ENCODE data around the gene TMEM161B.

Gene TMEM161B

GRCh38 chr5:88268385-88269184 lies at the start of gene TMEM161B:
TMEM161B (minus strand) TSS chr5:88268845; CDS start chr5:88268723, 122 bp downstream.
- Histone ChIP-seq H3K4me1 (ENCODE audit: control insufficient read depth, insufficient read depth, low read length) (peaks cover 7% of the 10 kb centered on the region), H3K9ac (ENCODE audit: low read length) (peak within 1 kb of the TSS; percentile 90), H3K36me3 (ENCODE audit: control insufficient read depth, insufficient read depth, low read length) (peaks cover 3% of the 10 kb centered on the region), H3K27me3 (ENCODE audit: control insufficient read depth, insufficient read depth, low read length) (no peaks in the 10 kb centered on the region), H3K4me3 (ENCODE audit: low read length) (peak within 1 kb of the TSS; percentile 100), H3K27ac (ENCODE audit: low read depth, low read length) (peak within 1 kb of the TSS; percentile 79)

DNA sequence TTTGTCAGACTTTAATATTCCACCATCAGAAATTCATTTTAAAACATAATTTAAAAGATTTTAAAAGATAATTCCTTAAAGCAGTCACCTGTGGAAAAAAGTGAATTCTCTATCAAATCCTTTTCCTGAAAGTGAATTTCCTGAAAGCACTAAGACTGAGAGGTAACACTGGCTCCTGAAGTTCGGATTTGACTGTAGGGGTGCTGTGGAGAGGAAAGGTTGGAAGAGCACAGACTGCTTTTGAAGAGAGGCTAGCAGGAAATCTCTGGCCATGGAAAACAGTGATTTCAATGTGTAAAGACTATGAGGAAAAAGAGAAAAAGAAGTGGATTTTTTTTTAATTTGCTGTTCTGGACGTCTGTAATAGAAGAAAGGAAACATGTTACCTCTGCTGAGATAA lies 35.7 kb upstream of the TMEM161B start:
- no peak overlapping the region for H3K9ac ChIP-seq (ENCODE audit: low read length)
- no peaks in the 10 kb centered on the region for H3K4me1 ChIP-seq (ENCODE audit: control insufficient read depth, insufficient read depth, low read length)
- no peaks in the 10 kb centered on the region for H3K27me3 ChIP-seq (ENCODE audit: control insufficient read depth, insufficient read depth, low read length)
- H3K36me3 ChIP-seq (ENCODE audit: control insufficient read depth, insufficient read depth, low read length), result no peaks in the 10 kb centered on the region
- H3K27ac ChIP-seq (ENCODE audit: low read depth, low read length), result no peak overlapping the region
- no peak overlapping the region for H3K4me3 ChIP-seq (ENCODE audit: low read length)

DNA sequence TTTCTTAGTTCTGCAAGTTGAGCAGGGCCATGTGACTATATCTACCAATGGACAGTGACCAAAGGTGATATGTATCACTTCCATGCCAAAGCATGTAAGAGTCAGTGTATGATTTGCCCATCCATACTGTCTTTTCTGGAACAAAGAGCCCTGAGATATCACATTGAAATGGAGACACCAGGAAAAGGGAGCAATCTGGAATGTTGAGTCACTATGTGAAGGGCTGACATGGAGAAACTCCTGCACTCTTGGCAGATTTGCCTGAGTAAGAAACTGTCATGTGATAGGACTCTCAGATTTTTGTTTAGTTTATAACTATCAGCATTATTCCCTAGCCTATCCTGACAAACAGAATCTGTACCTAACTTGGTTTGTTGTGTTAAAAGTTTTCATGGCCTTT lies 29.8 kb upstream of the TMEM161B start:
- no peak overlapping the region for H3K27ac ChIP-seq (ENCODE audit: low read depth, low read length)
- no peak overlapping the region for H3K4me3 ChIP-seq (ENCODE audit: low read length)
- no peaks in the 10 kb centered on the region for H3K4me1 ChIP-seq (ENCODE audit: control insufficient read depth, insufficient read depth, low read length)
- H3K9ac ChIP-seq (ENCODE audit: low read length), result no peak overlapping the region
- H3K27me3 ChIP-seq (ENCODE audit: control insufficient read depth, insufficient read depth, low read length), result no peaks in the 10 kb centered on the region
- no peaks in the 10 kb centered on the region for H3K36me3 ChIP-seq (ENCODE audit: control insufficient read depth, insufficient read depth, low read length)

GRCh38 chr5:88290801-88291200 lies 22.2 kb upstream of the TMEM161B start:
- no peaks in the 10 kb centered on the region for H3K27me3 ChIP-seq (ENCODE audit: control insufficient read depth, insufficient read depth, low read length)
- H3K4me1 ChIP-seq (ENCODE audit: control insufficient read depth, insufficient read depth, low read length), result no peaks in the 10 kb centered on the region
- no peak overlapping the region for H3K27ac ChIP-seq (ENCODE audit: low read depth, low read length)
- H3K4me3 ChIP-seq (ENCODE audit: low read length), result no peak overlapping the region
- H3K36me3 ChIP-seq (ENCODE audit: control insufficient read depth, insufficient read depth, low read length), result no peaks in the 10 kb centered on the region
- H3K9ac ChIP-seq (ENCODE audit: low read length), result no peak overlapping the region

- Histone ChIP-seq H3K36me3 (ENCODE audit: control insufficient read depth, insufficient read depth, low read length) (no peaks in the 10 kb centered on the region), H3K4me1 (ENCODE audit: control insufficient read depth, insufficient read depth, low read length) (no peaks in the 10 kb centered on the region), H3K27me3 (ENCODE audit: control insufficient read depth, insufficient read depth, low read length) (no peaks in the 10 kb centered on the region), H3K27ac (ENCODE audit: low read depth, low read length) (no peak overlapping the region), H3K4me3 (ENCODE audit: low read length) (no peak overlapping the region), H3K9ac (ENCODE audit: low read length) (no peak overlapping the region)
Measured at GRCh38 chr5:88288528-88289197, 20.0 kb upstream of the TMEM161B start.

DNA sequence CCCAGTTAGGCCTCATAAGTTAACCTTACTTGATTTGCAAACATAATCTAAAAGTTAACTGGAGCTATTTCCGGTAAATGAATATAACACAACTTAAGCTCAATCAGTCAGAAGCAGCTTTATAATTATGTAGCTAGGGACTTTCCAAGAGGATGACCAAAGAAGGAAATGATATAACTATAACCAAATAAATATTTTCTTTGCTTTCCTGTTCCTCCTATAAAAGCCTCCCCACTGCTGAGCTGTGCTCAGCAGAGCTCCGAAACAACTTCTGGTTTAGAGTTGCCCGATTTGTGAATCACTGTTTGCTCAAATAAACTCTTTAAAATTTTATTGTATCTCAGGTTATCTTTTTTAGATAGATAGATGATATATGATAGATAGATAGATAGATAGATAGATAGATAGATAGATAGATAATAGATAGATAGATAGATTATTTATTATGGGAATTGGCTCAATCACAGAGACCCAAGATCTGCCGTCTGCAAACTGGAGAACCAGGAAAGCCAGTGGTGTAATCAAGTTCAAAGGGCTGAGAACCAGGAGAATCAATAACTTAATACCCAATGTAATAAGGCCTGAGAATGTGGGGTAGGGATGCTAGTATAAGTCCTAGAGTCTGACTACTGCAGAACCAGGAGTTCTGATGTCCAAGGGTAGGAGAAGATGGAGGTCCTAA lies 19.3 kb upstream of the TMEM161B start:
- Histone ChIP-seq H3K27ac (ENCODE audit: low read depth, low read length) (no peak overlapping the region), H3K27me3 (ENCODE audit: control insufficient read depth, insufficient read depth, low read length) (no peaks in the 10 kb centered on the region), H3K4me3 (ENCODE audit: low read length) (no peak overlapping the region), H3K4me1 (ENCODE audit: control insufficient read depth, insufficient read depth, low read length) (no peaks in the 10 kb centered on the region), H3K36me3 (ENCODE audit: control insufficient read depth, insufficient read depth, low read length) (no peaks in the 10 kb centered on the region), H3K9ac (ENCODE audit: low read length) (no peak overlapping the region)

DNA sequence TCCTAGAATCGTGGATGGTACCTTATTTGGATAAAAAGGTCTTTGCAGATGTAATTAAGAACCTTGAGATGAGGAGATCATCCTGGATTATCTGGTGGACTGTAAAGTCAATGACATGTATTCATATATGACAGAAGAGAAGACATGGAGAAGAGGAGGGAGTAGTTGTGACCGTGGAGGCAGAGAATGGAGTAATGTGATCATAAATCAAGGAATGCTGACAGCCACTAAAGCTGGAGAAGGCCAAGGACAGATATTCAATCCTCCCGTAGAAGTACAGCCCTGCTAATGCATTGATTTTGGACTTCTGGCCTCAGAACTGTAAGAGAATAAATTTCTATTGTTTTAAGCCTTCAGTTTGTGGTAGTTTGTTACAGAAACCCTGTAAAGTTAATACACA lies 18.7 kb upstream of the TMEM161B start:
- no peaks in the 10 kb centered on the region for H3K36me3 ChIP-seq (ENCODE audit: control insufficient read depth, insufficient read depth, low read length)
- H3K27ac ChIP-seq (ENCODE audit: low read depth, low read length), result no peak overlapping the region
- no peaks in the 10 kb centered on the region for H3K27me3 ChIP-seq (ENCODE audit: control insufficient read depth, insufficient read depth, low read length)
- no peak overlapping the region for H3K9ac ChIP-seq (ENCODE audit: low read length)
- H3K4me3 ChIP-seq (ENCODE audit: low read length), result no peak overlapping the region
- H3K4me1 ChIP-seq (ENCODE audit: control insufficient read depth, insufficient read depth, low read length), result no peaks in the 10 kb centered on the region

- no peaks in the 10 kb centered on the region for H3K27me3 ChIP-seq (ENCODE audit: control insufficient read depth, insufficient read depth, low read length)
- no peaks in the 10 kb centered on the region for H3K36me3 ChIP-seq (ENCODE audit: control insufficient read depth, insufficient read depth, low read length)
- no peak overlapping the region for H3K4me3 ChIP-seq (ENCODE audit: low read length)
- H3K4me1 ChIP-seq (ENCODE audit: control insufficient read depth, insufficient read depth, low read length), result no peaks in the 10 kb centered on the region
- H3K27ac ChIP-seq (ENCODE audit: low read depth, low read length), result no peak overlapping the region
- H3K9ac ChIP-seq (ENCODE audit: low read length), result no peak overlapping the region
Measured at GRCh38 chr5:88283690-88284089, 15.0 kb upstream of the TMEM161B start.

- Histone ChIP-seq H3K4me1 (ENCODE audit: control insufficient read depth, insufficient read depth, low read length) (no peaks in the 10 kb centered on the region), H3K36me3 (ENCODE audit: control insufficient read depth, insufficient read depth, low read length) (no peaks in the 10 kb centered on the region), H3K27me3 (ENCODE audit: control insufficient read depth, insufficient read depth, low read length) (no peaks in the 10 kb centered on the region), H3K9ac (ENCODE audit: low read length) (no peak overlapping the region), H3K27ac (ENCODE audit: low read depth, low read length) (no peak overlapping the region), H3K4me3 (ENCODE audit: low read length) (no peak overlapping the region)
Measured at GRCh38 chr5:88281322-88281721, 12.7 kb upstream of the TMEM161B start.

- Histone ChIP-seq H3K9ac (ENCODE audit: low read length) (no peak overlapping the region), H3K4me1 (ENCODE audit: control insufficient read depth, insufficient read depth, low read length) (no peaks in the 10 kb centered on the region), H3K27me3 (ENCODE audit: control insufficient read depth, insufficient read depth, low read length) (no peaks in the 10 kb centered on the region), H3K27ac (ENCODE audit: low read depth, low read length) (no peak overlapping the region), H3K36me3 (ENCODE audit: control insufficient read depth, insufficient read depth, low read length) (no peaks in the 10 kb centered on the region), H3K4me3 (ENCODE audit: low read length) (no peak overlapping the region)
Measured at GRCh38 chr5:88279584-88279983, 10.9 kb upstream of the TMEM161B start.

GRCh38 chr5:88276378-88276777 lies 7.7 kb upstream of the TMEM161B start:
- Histone ChIP-seq H3K27me3 (ENCODE audit: control insufficient read depth, insufficient read depth, low read length) (no peaks in the 10 kb centered on the region), H3K4me3 (ENCODE audit: low read length) (no peak overlapping the region), H3K27ac (ENCODE audit: low read depth, low read length) (no peak overlapping the region), H3K9ac (ENCODE audit: low read length) (no peak overlapping the region), H3K4me1 (ENCODE audit: control insufficient read depth, insufficient read depth, low read length) (no peaks in the 10 kb centered on the region), H3K36me3 (ENCODE audit: control insufficient read depth, insufficient read depth, low read length) (no peaks in the 10 kb centered on the region)

- Histone ChIP-seq H3K36me3 (ENCODE audit: control insufficient read depth, insufficient read depth, low read length) (no peaks in the 10 kb centered on the region), H3K4me1 (ENCODE audit: control insufficient read depth, insufficient read depth, low read length) (no peaks in the 10 kb centered on the region), H3K4me3 (ENCODE audit: low read length) (no peak overlapping the region), H3K27me3 (ENCODE audit: control insufficient read depth, insufficient read depth, low read length) (no peaks in the 10 kb centered on the region), H3K27ac (ENCODE audit: low read depth, low read length) (no peak overlapping the region), H3K9ac (ENCODE audit: low read length) (no peak overlapping the region)
Measured at GRCh38 chr5:88275581-88275980, 6.9 kb upstream of the TMEM161B start.
